ENCODE measurements around the gene CMIP. TPM values are rescaled to one million over a fixed set of nuclear protein-coding genes. Genes with fewer than 3 reads are reported as not detected.

Gene CMIP
- total and polyA plus RNA-seq, 10 of the 15 experiments (the other 5 are each of a cell fraction or from before 2014, with no cell fraction given), result 1.2 to 43.2 (median 4.4) TPM

- in situ Hi-C loops (cut with MboI) (no loop called here), intact Hi-C loops (cut with micrococcal nuclease; ENCODE audit: unreplicated experiment) (no loop called here)
- Histone ChIP-seq H3K27me3 (replicated peaks in 1 of 2; ENCODE audit: control insufficient read depth in 2 of 2, insufficient read depth in 2 of 2, low read length in 1 of 2) (no peaks in the 10 kb centered on the region), H3K4me1 (ENCODE audit: control insufficient read depth, insufficient read depth, low read length) (peaks cover 3% of the 10 kb centered on the region; the same call in 1 of the 2 replicates), H3K4me2 (ENCODE audit: control insufficient read depth, insufficient read depth) (no peak overlapping the region), H2AFZ (ENCODE audit: control insufficient read depth, low read depth, low read length) (no peak overlapping the region), H3K9ac (ENCODE audit: control insufficient read depth, insufficient read depth, low read length) (no peak overlapping the region), H3K9me3 (replicated peaks; ENCODE audit: control insufficient read depth, insufficient read depth, low read length) (no peaks in the 10 kb centered on the region; the same call in 2 of the 3 replicates), H3K79me2 (ENCODE audit: control insufficient read depth, insufficient read depth, low read length) (no peaks in the 10 kb centered on the region), H3K4me3 (no peak overlapping the region), H4K20me1 (ENCODE audit: control insufficient read depth, insufficient read depth) (no peaks in the 10 kb centered on the region; the same call in 1 of the 2 replicates), H3K27ac (ENCODE audit: control insufficient read depth, insufficient read depth) (no peak overlapping the region), H3K36me3 (ENCODE audit: control insufficient read depth in 2 of 2, insufficient read depth in 2 of 2, low read length in 1 of 2) (peaks cover 0 to 7% of the 10 kb centered on the region in 2 experiments; a peak in 2 of 4 replicates)
- no peak for ATAC-seq
- ChIA-PET CTCF (interaction anchor here (0.6 kb wide), 1 partner anchor 106 kb away, joined by 3 read pairs; no protein-coding TSS in a partner anchor), RAD21 (ENCODE audit: unreplicated experiment) (no interaction called here), POLR2A (no interaction called here), SMC1A (ENCODE audit: uncharacterized antibody, unreplicated experiment) (no interaction called here)
- no TSS peak for BruUV-seq (replicated peaks)
- no peak for TF ChIP-seq RUNX3 (IDR thresholded peaks at IDR 0.05; ENCODE audit: low read length)
- no peak for TF ChIP-seq HCFC1 (IDR thresholded peaks at IDR 0.05; ENCODE audit: low read length)
- no peak for TF ChIP-seq ATF2 (IDR thresholded peaks at IDR 0.05; ENCODE audit: low read length)
- no peak for TF ChIP-seq POU2F2 (IDR thresholded peaks at IDR 0.05; ENCODE audit: borderline replicate concordance, low read depth, low read length)
- no peak for TF ChIP-seq ESRRA (IDR thresholded peaks at IDR 0.05; ENCODE audit: low read length)
- TF ChIP-seq E2F4 (IDR thresholded peaks at IDR 0.05; ENCODE audit: low read depth, low read length), result no peak
- FAIRE-seq, result no peak
- WGBS (ENCODE audit: insufficient coverage, insufficient replicate concordance, low lambda C conversion rate, missing lambda C conversion rate), result 91% methylated on average over 12 of the region's 12 CpGs
- no peak for DNase-seq (ENCODE audit: low read depth, low spot score)
Measured at GRCh38 chr16:81684901-81685300, 240.3 kb downstream of the CMIP start.

Data from GM12878 (cell line).